GM13977 (cell line): ENCODE results near the gene DERL3.

Source experiments
- DNase-seq: peaks from one replicate; pipeline ENCODE4 v3.0.0; 2012; ENCODE audit warnings: low spot score
- in situ Hi-C: fragments of 300-500 bp; cut with MboI; formaldehyde crosslinking; loops from one replicate; pipeline ENCODE4 v1.12.0; 2022; ENCODE audit warnings: low sequenced_read_pairs, low pct_unique_long_range_greater_than_20kb, mixed read lengths, inconsistent platforms; ENCODE audit not compliant: unreplicated experiment
- TF ChIP-seq, protein P1 (sequence below): IDR thresholded peaks from 2 replicates; pipeline ENCODE4 v1.5.1; 2012; ENCODE audit warnings: mild to moderate bottlenecking, control low read depth; ENCODE audit not compliant: insufficient read depth; ENCODE audit errors: extremely low read depth, missing control alignments

DERL3 gene

DNA sequence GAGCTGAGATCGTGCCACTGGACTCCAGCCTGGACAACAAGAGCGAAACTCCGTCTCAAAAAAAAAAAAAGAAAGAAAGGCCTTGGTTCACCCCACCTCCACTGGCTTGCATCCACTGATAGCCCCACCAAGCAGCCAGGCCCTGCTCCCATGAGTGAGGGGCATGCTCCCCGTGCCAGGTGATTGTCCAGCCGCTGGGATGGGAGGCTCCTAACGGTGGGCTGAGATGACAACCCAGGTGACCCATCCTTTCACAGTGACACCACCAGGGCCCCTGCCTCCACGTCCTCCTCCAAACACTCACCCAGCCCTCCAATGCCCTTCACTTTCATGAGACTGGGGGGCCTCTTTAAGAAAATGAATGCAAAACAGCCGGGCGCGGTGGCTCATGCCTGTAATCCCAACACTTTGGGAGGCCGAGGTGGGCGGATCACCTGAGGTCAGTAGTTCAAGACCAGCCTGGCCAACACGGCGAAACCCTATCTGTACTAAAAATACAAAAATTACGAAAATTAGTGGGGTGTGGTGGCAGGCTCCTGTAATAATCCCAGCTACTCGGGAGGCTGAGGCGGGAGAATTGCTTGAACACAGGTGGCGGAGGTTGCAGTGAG, 8.6 kb upstream of the DERL3 start:
- DNase-seq: no peak
- TF ChIP-seq, protein P1, sequence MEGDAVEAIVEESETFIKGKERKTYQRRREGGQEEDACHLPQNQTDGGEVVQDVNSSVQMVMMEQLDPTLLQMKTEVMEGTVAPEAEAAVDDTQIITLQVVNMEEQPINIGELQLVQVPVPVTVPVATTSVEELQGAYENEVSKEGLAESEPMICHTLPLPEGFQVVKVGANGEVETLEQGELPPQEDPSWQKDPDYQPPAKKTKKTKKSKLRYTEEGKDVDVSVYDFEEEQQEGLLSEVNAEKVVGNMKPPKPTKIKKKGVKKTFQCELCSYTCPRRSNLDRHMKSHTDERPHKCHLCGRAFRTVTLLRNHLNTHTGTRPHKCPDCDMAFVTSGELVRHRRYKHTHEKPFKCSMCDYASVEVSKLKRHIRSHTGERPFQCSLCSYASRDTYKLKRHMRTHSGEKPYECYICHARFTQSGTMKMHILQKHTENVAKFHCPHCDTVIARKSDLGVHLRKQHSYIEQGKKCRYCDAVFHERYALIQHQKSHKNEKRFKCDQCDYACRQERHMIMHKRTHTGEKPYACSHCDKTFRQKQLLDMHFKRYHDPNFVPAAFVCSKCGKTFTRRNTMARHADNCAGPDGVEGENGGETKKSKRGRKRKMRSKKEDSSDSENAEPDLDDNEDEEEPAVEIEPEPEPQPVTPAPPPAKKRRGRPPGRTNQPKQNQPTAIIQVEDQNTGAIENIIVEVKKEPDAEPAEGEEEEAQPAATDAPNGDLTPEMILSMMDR: no peak
- in situ Hi-C loops: no loop called here

DNA sequence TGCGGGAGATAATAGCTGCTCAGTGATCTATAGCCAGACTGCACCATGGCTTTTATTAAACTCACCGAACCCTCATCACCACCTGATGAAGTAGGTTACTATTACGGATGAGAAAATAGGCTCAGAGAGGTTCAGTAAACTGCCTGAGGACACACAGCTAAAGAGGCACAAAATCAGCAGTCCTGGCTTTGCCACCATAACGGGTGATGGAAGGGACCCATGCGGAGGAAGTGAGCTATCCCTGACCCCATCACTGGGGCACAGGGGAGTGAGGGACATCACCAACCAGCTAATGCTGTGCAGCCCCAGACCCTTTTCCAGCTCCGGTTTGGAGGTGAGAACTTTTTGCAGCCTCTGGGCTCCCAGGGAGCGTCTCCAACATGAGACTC, 7.3 kb upstream of the DERL3 start:
- DNase-seq: no peak
- in situ Hi-C loops: no loop called here
- TF ChIP-seq, protein P1: no peak

DNA sequence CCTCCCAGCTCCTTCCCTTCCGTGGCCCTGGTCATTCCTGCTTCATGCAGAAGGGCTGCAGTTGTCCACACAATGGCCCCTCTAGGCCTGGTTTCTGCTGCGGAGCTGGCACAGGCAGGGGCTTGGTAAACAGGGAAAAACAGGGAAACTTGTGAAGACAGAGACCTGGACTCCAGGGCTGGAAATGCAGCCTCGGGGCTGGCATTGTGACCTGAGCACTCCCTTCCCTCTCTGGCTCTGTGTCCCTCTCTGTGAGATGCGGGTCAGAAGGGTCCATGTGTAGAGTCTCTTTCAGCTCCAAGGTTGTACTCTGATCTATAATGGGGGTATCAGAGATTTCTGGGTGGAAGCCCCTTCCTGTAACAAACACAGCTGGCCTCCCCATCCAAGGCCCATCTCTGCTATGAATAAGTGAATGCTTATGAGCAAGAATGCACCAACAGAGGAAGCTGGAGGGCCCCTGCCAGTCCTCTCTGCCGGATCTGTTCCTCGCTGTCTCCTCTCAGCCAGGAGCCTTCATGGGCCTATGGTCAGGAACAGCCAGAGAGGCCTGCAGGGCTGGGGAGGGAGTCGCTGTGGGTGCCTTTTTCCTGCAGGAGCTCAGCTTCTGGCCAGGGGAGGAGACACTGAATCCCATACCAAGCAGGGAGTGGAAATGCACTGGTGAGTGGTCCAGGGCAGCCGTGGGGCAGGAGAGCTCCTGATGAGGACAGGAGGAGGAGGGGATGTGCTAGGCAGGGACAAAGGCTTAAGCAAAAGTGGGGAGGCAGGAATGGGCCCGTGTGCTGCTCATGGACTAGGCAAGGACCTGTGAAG, 6.7 kb upstream of the DERL3 start:
- TF ChIP-seq, protein P1: no peak
- in situ Hi-C loops: no loop called here
- DNase-seq: no peak

DNA sequence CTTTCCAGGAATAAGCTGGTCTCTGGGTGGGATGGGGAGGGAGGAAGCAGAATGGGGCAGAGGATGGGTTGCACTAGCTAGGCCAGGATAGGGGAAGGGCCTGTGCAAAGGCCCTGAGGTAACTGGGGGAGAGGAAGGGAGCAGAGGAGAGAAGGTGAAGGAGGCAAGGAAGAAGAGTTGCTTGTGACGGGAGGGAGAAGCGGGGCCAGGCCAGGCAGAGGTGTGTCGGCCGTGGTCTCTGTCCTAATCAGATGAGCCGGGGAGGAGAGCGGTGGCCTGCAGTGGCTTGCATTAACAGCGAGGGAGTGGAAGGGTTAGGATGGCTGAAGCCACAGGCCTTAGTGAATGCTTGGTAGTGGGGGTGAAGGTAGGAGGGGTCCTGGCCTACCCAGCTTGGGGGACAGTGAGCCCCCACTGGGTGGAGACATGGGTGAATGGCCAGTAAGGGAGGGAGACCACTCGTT, 6.0 kb upstream of the DERL3 start:
- in situ Hi-C loops: no loop called here
- no peak for DNase-seq
- TF ChIP-seq, protein P1: no peak

DNA sequence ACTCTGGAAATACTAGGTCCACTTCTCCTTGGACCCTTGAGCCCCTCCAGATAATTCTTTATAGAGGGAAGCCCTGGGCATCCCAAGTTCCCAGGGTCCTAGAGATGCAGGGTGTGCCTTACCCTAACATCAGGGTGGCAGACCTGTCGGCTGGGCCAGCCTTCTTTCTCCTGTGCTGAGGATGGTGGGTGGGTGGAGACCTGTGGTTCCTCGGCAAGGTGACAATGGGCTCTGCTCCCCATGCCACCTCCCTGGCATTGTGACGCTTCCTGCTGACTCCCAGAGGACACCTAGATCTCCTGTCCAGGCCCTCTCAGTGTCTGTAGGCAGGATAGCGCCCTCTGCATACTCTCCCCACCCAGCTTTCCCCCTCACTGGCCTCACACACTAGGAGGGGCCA, 3.8 kb upstream of the DERL3 start:
- in situ Hi-C loops: no loop called here
- TF ChIP-seq, protein P1: no peak
- DNase-seq: no peak

DNA sequence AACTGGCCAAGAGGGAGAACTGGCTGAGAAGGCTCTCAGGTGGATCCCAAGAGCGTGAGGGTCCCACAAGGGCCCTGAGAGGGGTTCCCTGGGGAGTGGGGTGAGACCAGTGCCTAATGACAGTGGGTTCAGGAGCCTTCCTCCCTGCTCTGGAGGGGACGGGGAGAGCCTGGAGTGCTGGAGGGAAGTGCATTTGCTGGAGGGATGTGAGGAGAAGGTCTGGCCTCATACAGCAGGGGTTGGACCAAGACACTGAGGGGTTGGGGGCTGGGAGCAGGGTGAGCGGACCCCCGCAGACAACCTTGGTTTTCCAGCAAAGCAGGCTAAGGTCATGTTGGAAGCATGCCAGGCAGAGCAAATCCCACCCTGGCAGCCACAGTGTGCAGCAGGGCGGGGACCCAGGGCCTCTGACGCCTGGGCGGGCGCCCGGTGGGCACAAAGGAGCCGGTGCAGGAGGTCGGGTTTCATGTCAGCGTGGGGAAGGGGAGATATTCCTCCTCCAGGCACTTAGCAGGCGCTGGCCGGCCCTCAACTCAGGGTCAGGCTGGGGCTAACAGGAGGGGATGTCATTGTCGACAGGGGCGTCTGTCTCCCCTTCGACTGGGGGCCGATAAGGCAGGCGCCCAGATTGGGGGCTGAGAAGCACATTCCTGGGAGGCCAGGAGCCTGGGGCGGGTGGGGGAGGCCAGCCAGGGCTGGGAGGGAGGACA, 3.1 kb upstream of the DERL3 start:
- DNase-seq: no peak
- TF ChIP-seq, protein P1: no peak
- in situ Hi-C loops: no loop called here
